GM08714 (cell line): Measurements from ENCODE around the gene KCNT1.

Source experiments
- H3K4me3 ChIP-seq: fragments of 200-500 bp; sonication (Bioruptor generic); 2 replicates; pipeline ENCODE4 v1.5.1; 2014; ENCODE audit warnings: mild to moderate bottlenecking, low read length, inconsistent platforms
- ZNF274 ChIP-seq: IDR thresholded peaks from 2 replicates; pipeline ENCODE4 v1.6.1; 2012; ENCODE audit warnings: mild to moderate bottlenecking, low read depth, low read length

Gene KCNT1

DNA sequence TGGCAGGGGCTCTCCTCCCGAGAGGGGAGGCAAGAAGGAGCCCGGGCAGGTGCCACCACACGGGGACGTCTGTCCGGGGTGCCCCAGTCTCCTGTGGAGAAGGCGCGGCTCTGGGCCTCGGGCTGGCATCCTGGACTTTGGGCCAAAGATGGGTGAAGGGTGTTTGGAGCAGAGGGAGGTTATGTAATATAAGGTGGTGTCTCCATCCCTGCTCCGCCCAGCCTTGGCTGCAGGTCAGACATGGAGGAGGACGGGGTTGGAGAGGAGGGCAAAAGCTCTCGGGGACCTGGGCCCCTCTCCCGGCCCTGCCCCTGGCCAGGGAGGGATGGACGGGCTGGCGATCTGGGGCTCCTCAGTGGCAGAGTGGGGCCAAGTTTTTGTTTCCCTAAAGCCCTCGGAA lies 1.5 kb upstream of the KCNT1 start:
- H3K4me3 ChIP-seq = no peak overlapping the region
- TF ChIP-seq ZNF274 = no peak

DNA sequence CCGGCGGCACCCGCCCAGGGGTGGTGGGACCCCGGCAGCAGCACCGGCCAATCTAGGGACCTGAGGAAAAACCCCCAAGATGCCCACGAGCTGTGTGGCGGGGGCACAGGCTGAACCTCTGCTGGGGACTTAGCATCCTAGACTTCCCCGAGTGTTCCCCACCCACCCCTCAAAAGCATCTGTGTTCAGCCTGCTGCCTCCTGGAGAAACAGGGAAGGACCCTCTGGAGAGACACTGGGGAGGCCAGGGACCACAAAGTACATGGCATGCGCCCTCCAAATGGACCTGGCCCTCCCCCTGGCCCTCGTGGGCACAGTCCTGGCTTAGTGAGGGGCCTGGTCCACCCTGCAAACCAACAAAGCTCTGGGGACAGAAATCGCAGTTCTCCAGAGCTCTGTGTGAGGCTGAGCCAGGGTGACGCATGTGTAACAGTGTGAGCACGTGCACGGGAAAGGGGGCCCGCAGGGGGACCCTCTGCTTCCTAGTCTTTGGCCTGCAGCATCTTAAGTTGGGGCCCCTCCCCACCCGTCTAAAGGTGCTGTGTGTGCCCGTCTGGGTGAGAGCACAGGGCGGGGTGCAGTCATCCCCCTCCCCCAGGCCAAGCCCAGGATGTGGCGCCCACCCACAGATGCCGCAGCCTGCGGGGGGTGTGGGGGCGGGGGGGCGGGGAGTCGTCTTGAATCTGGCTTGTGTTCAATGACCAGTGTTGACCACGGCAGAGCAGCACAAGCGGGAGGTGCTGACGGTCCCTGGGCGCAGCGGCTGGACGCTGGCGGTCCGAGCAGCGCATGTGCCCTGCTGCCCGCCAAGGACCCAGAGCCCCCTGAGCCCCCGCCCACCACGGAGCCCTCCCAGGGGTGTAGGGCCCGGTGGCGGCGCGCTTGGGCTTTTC lies 672 bp upstream of the KCNT1 start:
- no peak overlapping the region for H3K4me3 ChIP-seq
- TF ChIP-seq ZNF274 = no peak

DNA sequence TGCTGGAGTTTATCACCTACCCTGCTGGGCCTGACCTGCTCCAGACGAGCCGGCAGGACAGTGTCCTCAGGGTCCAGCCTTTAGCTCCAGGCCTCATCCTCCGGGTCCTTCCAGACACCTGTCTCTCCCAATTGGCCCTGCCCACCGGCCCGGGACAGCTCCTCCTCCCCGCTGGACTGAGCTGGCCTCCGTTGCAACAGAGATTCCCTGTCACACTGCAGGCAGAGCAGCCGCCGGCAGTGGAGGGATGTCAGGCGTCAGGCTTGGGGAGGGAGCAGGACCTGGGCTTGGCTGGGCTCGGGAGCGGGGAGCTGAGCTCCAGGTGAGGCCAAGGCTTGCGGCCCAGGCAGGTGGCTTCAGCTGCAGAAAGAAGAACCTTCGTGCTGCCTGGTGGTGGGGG lies 1.7 kb downstream of the KCNT1 start:
- no peak for TF ChIP-seq ZNF274
- no peak overlapping the region for H3K4me3 ChIP-seq

DNA sequence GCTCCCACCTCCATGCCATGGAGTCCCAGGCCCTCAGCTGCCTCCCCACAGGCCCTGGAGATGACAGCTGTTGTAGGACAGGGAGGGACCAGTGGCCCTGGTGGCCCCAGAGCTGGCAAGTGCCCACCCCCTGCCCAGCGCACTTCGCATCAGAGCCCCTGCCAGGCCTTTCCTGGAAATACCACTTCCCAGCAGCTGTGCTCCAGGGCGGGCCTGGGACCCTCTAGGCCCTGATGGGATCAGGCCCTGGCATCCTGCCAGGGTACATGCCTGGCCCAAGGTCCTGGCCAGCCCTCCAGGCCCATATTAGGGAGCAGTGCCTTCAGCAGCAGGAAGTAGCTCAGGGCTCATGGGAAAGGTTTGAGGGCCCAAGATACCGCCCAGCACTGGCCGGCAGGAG lies 2.5 kb downstream of the KCNT1 start:
- TF ChIP-seq ZNF274 = no peak
- H3K4me3 ChIP-seq = no peak overlapping the region

DNA sequence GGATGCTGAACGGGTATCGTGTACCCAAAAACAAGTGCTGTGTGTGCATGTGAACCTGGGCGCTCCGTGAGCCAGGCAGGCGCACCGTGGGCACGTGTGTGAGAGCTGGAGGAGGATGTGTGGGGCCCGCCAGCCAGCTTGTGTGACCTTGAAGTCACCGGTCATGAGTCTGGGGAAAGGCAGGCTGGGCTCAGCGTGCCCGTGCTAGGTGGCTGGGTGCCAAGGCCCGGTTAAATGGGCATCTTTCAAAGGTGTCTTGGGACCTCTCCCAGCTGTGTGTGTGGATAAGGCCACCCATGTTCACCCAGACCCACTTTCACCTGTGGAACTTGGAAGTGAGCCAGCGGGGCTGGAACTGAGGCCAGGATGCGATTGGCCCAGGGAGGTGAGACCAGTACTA lies 3.4 kb downstream of the KCNT1 start:
- no peak overlapping the region for H3K4me3 ChIP-seq
- no peak for TF ChIP-seq ZNF274

DNA sequence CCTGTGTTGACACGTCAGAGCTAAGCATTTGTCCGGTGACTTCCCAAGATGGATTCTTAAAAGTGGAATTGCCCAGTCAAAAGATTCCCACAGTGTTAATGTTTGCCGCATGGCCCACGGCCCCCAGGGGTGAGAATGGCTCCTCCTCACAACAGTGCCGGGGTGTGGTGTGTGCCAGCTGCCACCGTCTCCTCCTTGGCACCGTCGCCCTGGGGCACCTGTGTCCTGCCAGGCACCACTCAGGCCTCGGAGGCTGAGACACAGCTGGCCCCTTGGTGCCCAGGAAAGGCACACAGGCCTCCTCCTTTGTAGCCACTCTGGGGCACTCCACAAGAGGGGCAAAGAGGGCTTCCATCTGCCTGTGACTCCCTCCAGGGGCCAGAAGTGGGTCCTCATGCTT lies 4.3 kb downstream of the KCNT1 start:
- TF ChIP-seq ZNF274 = no peak
- H3K4me3 ChIP-seq = no peak overlapping the region

DNA sequence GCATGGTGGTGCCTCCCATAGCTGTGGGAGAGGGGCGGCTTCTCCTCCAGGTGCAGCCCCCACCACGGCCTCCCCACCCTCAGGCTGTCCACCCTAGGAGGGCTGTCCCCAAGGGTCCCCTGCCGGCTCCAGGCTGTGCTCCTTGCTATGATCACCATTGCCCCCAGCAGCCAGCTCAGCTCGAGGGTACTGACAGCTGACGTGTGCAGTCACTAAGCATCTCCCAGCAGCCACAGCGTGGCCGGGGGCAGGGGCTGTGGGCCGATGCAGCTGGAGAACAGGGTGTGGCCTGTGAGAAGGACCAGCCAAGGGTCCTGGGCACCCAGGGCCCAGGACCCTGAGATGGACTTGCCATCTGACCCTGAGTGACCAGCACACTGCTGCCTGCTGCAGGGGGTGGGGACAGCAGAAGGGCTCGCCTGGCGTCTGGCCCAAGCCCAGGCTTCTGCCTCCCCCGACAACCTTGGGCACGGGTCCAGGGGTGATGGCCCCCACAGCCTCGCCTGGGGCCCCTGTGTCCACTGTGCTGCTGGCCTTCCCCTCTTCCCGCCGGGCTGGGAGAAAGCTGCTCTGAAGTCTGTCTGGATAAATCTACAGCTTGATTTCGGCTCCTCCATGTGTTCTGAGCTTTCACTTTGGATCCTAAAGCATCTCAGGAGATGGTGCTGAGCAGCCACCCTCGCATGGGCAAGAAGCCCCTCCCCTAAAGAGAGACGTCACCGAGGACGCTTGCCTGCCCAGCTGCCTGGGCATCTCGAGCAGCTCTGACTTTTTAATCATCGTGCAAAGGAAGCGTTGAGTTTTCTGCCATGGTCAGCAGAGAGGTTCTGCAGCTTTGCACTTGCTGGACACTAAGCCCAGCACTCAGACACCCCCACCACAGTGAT lies 5.5 kb downstream of the KCNT1 start:
- TF ChIP-seq ZNF274 = no peak
- H3K4me3 ChIP-seq = no peak overlapping the region

DNA sequence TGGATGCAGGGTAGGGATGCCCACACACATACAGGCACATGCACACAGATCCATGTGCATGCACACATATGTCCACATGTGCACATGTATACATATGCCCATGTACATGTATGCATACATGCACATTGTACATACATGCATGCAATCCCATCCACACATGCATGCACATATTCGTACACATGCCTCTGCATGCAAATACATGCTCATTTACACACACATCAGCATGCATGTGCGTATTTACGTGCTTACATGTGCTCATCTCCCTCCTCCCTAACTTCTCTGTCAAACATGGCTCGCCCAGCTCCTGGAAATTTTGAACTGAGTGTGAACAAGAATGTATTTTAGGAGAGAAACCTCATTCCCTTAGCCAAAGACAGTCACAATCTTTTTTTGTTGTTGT lies 6.2 kb downstream of the KCNT1 start:
- H3K4me3 ChIP-seq = no peak overlapping the region
- no peak for TF ChIP-seq ZNF274

DNA sequence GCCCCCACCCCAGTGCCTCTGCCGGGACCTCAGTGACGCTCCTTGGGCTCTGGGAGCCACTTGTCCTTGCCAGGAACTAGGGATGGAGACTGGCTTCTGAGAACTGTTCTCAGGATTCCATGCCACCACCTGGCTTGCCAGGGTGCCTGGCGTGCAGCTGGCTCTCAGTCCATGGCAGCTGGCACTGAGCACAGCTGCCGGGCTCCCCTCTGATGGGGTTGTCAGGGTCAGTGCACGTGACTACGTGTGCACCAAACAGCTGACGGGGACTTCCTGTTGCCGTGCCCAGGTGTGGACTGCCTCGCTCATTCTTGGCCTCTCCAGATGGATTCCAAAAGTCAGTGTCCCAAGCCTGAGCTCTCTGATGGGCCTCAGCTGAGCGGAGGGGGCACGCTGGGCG lies 9.4 kb downstream of the KCNT1 start:
- H3K4me3 ChIP-seq = no peak overlapping the region
- TF ChIP-seq ZNF274 = no peak

DNA sequence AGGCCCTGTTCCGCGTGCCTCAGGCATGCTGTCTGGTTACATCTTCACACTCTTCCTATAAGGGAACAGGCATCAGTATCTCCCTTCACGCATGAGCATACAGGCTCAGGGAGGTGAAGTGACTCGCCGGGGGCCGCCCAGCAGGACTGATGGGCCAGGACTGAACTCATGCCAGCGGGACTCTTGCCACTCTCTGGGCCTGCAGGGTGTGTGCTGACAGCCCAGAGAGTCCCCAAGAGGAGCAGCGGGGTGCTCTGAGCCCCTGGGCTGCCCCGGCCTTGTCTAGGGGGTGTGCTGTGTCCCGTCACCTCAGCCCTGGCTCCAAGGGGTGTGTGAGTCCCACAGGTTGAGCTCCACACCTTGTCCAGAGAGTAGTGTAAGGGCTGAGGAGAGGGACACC lies 9.9 kb downstream of the KCNT1 start:
- TF ChIP-seq ZNF274 = no peak
- no peak overlapping the region for H3K4me3 ChIP-seq

DNA sequence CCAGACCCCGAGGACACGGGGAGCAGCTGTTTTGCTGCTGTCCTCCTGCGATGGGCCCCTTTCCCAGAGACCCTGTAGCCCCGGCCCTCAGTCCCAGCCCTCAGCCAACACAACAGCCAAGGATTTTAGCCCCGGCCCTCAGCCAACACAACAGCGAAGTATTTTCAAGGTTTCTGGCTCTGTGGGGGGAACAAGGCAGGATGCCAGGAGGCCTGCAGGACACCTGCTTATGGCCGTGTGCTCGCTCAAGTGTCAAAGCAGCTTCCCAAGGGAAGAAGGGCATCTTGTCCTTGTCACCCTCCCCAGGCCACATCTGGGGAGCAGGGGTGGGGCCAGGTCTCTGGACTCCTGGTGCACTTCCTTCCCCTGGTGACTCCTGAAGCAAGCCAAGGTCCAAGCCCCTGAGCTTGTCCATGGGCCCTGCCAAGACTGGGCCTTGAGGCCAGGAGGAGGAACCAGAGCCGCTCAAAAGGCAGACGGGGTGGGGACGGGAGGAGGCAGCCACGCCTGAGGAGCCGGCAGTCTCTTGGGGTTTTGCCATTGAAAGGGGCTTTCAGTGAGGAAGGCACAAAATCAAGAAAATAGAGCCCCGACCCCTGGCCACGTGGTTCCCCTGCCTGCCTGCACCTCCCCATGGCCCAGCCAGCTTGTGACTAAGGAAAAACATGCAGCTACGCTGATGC lies 10.8 kb downstream of the KCNT1 start:
- no peak overlapping the region for H3K4me3 ChIP-seq
- no peak for TF ChIP-seq ZNF274

DNA sequence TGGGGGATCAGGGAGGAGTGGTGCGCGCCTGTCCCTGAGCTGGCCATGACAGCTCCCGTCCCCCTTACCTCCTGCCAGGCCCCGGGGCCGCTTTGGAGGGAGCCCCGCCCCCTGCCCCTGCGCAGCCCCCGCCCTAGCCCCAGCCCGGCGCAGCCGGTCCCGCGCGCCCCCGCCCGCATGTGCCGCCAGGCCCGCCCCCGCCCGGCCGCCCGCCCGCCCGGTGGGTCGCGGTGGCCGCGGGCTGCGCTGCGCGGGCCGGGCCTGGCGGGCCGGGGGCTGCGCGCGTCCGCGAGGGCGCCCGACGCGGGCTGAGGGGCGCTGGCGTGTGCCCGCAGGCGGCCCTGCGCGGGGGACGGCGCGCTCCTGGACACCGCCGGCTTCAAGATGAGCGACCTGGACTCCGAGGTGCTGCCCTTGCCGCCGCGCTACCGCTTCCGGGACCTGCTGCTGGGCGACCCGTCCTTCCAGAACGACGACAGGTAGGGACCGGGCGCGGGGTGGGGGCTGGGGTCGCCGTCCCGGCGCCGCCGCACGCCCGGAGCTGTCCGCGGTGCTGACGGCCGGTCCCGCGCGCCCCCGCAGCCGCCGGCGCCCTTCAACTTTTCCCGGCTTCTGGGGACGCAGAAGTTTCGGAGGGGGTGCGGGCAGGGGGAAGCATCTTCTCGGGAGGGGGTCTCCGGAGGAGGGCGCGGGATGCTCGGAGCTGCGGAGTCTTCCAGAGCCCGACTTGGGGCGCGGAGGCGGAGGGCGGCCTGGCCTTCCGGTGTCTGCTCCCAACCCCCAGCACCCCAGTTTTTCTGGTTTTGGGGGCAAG lies 12.5 kb downstream of the KCNT1 start:
- no peak for TF ChIP-seq ZNF274
- H3K4me3 ChIP-seq = no peak overlapping the region

DNA sequence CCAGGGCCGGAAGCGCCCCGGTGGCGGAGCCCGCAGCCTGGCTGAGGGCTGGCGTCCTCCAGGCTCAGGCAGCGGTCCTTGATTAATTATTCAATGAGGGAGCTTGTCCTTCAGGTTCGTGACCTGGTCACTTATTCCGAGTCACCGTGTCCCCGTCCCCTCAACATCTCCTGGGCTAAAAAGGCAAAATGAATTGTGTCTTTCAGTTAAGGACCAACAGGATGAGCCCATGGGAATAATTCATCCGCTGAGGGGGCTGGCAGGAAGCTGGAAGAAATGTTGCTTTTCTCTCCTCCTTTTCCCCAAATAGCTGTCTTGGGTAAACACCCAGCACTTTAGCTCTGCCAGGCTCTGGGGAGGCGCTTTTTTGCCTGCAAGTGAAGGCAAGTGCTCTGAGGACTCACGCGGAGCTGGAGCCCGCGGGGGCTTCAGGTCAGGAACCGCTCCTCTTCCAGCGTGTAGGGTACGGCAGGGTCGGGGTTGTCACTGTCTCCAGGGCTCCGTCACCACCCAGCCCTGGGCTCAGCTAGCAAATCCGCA lies 13.1 kb downstream of the KCNT1 start:
- no peak overlapping the region for H3K4me3 ChIP-seq
- no peak for TF ChIP-seq ZNF274
